ENCODE results near the gene REM2. TPM values are rescaled to one million over a fixed set of nuclear protein-coding genes. Genes with fewer than 3 reads are reported as not detected.

The REM2 gene
- total and polyA plus RNA-seq, 4 donors, result 0.88 to 0.98 (median 0.92) TPM; not detected in 1

DNA sequence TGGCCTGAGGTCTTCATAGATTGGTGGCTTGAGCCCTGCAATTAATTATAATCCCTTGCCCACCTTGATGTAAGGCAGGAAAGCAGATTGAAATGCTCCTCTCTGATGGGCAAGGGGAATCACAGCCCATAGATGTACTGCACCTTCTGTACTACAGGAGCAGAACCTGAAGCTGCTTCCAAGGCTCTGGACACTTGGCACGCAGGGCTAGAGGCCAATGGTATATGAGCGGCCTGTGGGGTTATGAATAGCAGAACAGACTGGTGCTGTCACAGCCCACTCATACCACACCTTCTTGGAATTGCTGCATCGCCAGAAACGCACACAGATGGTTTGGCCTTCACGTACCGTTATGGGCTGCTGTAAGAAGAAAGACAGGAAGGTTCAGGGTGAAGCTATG is 37.7 kb downstream of the REM2 start:
- no peak overlapping the region for H3K27ac ChIP-seq (ENCODE audit: low read depth in 1 of 2, low read length in 1 of 2)
- no peak overlapping the region for H3K4me3 ChIP-seq
- TF ChIP-seq, protein P1, sequence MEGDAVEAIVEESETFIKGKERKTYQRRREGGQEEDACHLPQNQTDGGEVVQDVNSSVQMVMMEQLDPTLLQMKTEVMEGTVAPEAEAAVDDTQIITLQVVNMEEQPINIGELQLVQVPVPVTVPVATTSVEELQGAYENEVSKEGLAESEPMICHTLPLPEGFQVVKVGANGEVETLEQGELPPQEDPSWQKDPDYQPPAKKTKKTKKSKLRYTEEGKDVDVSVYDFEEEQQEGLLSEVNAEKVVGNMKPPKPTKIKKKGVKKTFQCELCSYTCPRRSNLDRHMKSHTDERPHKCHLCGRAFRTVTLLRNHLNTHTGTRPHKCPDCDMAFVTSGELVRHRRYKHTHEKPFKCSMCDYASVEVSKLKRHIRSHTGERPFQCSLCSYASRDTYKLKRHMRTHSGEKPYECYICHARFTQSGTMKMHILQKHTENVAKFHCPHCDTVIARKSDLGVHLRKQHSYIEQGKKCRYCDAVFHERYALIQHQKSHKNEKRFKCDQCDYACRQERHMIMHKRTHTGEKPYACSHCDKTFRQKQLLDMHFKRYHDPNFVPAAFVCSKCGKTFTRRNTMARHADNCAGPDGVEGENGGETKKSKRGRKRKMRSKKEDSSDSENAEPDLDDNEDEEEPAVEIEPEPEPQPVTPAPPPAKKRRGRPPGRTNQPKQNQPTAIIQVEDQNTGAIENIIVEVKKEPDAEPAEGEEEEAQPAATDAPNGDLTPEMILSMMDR (IDR thresholded peaks at IDR 0.05; ENCODE audit: control extremely low read depth, extremely low read depth), result no peak
- H3K9me3 ChIP-seq (ENCODE audit: control insufficient read depth in 4 of 4, insufficient read depth in 3 of 4, low read length in 3 of 4), result no peaks in the 10 kb centered on the region
- peaks cover 0 to 13% (median 6%) of the 10 kb centered on the region in 5 donors for H3K4me1 ChIP-seq (ENCODE audit: control insufficient read depth in 5 of 5, insufficient read depth in 5 of 5, low read length in 5 of 5)
- no peaks in the 10 kb centered on the region for H3K27me3 ChIP-seq (ENCODE audit: control insufficient read depth in 3 of 3, insufficient read depth in 3 of 3, low read length in 2 of 3)
- WGBS, 2 donors, result 92 to 96% methylated on average over 6 of the region's 6 CpGs
- no peak overlapping the region for H3K9ac ChIP-seq (ENCODE audit: insufficient read depth in 1 of 2, low read length in 2 of 2)
- H3K36me3 ChIP-seq (ENCODE audit: control insufficient read depth in 4 of 4, insufficient read depth in 4 of 4, low read length in 4 of 4), result peaks cover 27 to 43% (median 36%) of the 10 kb centered on the region in 4 donors
- DNase-seq, result no peak
- ATAC-seq (ENCODE audit: insufficient read depth, low FRiP score), result no peak

DNA sequence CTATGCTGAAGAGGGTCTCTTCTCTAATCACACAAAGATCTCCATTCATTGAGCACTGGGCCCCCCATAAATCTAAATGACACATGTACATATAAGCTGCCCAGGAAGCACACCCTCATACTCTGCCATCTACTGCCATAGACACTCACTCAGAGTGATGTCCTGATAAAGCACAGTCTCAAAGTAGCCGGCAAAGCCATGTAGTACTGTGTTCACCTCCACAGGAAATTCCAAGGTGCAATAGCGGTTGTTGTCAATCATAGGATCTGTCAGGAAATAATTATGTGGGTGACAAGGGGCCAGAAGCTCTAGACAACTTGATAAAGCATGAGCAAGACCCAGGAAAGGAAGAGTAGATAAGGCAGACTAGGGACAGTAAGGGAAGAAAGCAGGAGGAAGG is 39.3 kb downstream of the REM2 start:
- Histone ChIP-seq H3K36me3 (ENCODE audit: control insufficient read depth in 4 of 4, insufficient read depth in 4 of 4, low read length in 4 of 4) (peaks cover 32 to 52% (median 40%) of the 10 kb centered on the region in 4 donors), H3K9me3 (ENCODE audit: control insufficient read depth in 4 of 4, insufficient read depth in 3 of 4, low read length in 3 of 4) (no peaks in the 10 kb centered on the region), H3K4me3 (no peak overlapping the region), H3K27me3 (ENCODE audit: control insufficient read depth in 3 of 3, insufficient read depth in 3 of 3, low read length in 2 of 3) (no peaks in the 10 kb centered on the region), H3K9ac (ENCODE audit: insufficient read depth in 1 of 2, low read length in 2 of 2) (no peak overlapping the region), H3K4me1 (ENCODE audit: control insufficient read depth in 5 of 5, insufficient read depth in 5 of 5, low read length in 5 of 5) (peaks cover 0 to 10% (median 6%) of the 10 kb centered on the region in 5 donors), H3K27ac (ENCODE audit: low read depth in 1 of 2, low read length in 1 of 2) (no peak overlapping the region)
- TF ChIP-seq, protein P1 (IDR thresholded peaks at IDR 0.05; ENCODE audit: control extremely low read depth, extremely low read depth), result no peak
- DNase-seq, result no peak
- WGBS, 2 donors, result 80 to 87% methylated on average over 2 of the region's 2 CpGs
- ATAC-seq (ENCODE audit: insufficient read depth, low FRiP score), result no peak

DNA sequence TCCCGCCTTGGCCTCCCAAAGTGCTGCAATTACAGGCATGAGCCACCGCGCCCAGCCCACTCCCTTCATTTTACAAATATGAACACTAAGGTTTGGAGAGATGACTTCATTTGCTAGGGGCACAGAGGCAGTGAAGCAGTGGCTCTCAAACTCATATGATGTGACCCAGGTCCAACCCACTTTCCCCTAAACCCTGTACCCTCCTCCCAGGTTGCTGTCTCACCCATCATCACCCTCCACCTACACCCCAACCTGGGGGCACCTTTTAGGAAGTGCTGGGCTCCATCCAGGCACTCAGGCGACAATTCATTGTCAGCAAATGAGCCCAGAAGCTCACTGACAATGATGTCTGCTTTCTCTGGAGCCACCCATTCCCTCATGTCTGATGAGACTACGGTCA is 40.7 kb downstream of the REM2 start:
- Histone ChIP-seq H3K36me3 (ENCODE audit: control insufficient read depth in 4 of 4, insufficient read depth in 4 of 4, low read length in 4 of 4) (peaks cover 32 to 49% (median 40%) of the 10 kb centered on the region in 4 donors), H3K9me3 (ENCODE audit: control insufficient read depth in 4 of 4, insufficient read depth in 3 of 4, low read length in 3 of 4) (no peaks in the 10 kb centered on the region), H3K27ac (ENCODE audit: low read depth in 1 of 2, low read length in 1 of 2) (no peak overlapping the region), H3K27me3 (ENCODE audit: control insufficient read depth in 3 of 3, insufficient read depth in 3 of 3, low read length in 2 of 3) (no peaks in the 10 kb centered on the region), H3K4me3 (no peak overlapping the region), H3K4me1 (ENCODE audit: control insufficient read depth in 5 of 5, insufficient read depth in 5 of 5, low read length in 5 of 5) (peaks cover 0 to 15% (median 6%) of the 10 kb centered on the region in 5 donors), H3K9ac (ENCODE audit: insufficient read depth in 1 of 2, low read length in 2 of 2) (no peak overlapping the region)
- no peak for DNase-seq
- no peak for ATAC-seq (ENCODE audit: insufficient read depth, low FRiP score)
- 95 to 96% methylated on average over 5 of the region's 5 CpGs for WGBS, 2 donors
- TF ChIP-seq, protein P1 (IDR thresholded peaks at IDR 0.05; ENCODE audit: control extremely low read depth, extremely low read depth), result no peak

DNA sequence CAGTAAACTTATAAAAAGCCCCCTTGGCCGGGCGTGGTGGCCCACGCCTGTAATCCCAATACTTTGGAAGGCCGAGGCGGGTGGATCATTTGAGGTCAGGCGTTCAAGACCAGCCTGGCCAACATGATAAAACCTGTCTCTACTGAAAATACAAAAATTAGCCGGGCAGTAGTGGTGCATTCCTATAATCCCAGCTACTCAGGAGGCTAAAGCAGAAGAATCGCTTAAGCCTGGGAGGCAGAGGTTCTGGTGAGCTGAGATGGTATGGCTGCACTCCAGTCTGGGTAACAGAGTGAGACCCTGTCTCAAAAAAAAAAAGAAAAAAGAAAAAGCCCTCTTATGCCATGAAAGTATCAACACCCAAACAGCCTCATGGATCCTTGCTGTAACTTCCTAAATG is 42.5 kb downstream of the REM2 start:
- no peaks in the 10 kb centered on the region for H3K27me3 ChIP-seq (ENCODE audit: control insufficient read depth in 3 of 3, insufficient read depth in 3 of 3, low read length in 2 of 3)
- DNase-seq (no peak), ATAC-seq (ENCODE audit: insufficient read depth, low FRiP score) (no peak)
- H3K27ac ChIP-seq (ENCODE audit: low read depth in 1 of 2, low read length in 1 of 2), result no peak overlapping the region
- H3K4me1 ChIP-seq (ENCODE audit: control insufficient read depth in 5 of 5, insufficient read depth in 5 of 5, low read length in 5 of 5), result peaks cover 3 to 12% (median 5%) of the 10 kb centered on the region in 5 donors
- TF ChIP-seq, protein P1 (IDR thresholded peaks at IDR 0.05; ENCODE audit: control extremely low read depth, extremely low read depth), result no peak
- no peaks in the 10 kb centered on the region for H3K9me3 ChIP-seq (ENCODE audit: control insufficient read depth in 4 of 4, insufficient read depth in 3 of 4, low read length in 3 of 4)
- H3K9ac ChIP-seq (ENCODE audit: insufficient read depth in 1 of 2, low read length in 2 of 2), result no peak overlapping the region
- no peak overlapping the region for H3K4me3 ChIP-seq
- peaks cover 32 to 42% (median 37%) of the 10 kb centered on the region in 4 donors for H3K36me3 ChIP-seq (ENCODE audit: control insufficient read depth in 4 of 4, insufficient read depth in 4 of 4, low read length in 4 of 4)
- 96 to 97% methylated on average over 8 of the region's 8 CpGs for WGBS, 2 donors

All from lung (tissue), 12 donors.